OCI-LY7 (cell line): ENCODE data around the gene GLT8D2.

Experiments used
- EZH2phosphoT487 ChIP-seq: fragments of 200-600 bp; sonication (generic); IDR thresholded peaks from 2 replicates; pipeline ENCODE4 v1.6.1; 2018; ENCODE audit warnings: low read depth, borderline replicate concordance, mild to moderate bottlenecking, mixed run types, antibody characterized with exemption, low read length, moderate library complexity, mixed read lengths
- TF ChIP-seq, protein P1 (sequence below): fragments of 200-600 bp; sonication (generic); conservative IDR thresholded peaks from 2 replicates; pipeline ENCODE4 v1.5.1; 2014; ENCODE audit warnings: mild to moderate bottlenecking, antibody characterized with exemption, low read length, moderate library complexity, mixed read lengths

DNA sequence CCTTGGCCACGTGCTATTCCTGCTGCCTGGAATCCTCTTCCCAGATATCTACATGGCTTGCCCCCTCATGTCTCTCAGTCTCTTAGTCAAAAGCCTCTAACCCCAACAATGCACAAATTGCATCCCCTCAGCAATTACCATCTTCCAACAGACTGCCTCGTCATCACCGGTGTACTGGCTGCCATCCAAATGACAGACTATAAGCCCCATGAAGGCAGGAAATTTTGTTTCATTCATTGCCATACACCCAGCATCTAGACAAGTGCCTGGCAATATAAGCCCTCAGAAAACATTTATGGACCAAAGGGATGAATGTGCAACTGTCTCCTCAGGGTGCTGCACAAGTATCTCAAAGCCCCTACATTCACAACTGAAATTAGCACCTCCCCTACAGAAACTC, 5.8 kb downstream of the GLT8D2 start:
- TF ChIP-seq, protein P1, sequence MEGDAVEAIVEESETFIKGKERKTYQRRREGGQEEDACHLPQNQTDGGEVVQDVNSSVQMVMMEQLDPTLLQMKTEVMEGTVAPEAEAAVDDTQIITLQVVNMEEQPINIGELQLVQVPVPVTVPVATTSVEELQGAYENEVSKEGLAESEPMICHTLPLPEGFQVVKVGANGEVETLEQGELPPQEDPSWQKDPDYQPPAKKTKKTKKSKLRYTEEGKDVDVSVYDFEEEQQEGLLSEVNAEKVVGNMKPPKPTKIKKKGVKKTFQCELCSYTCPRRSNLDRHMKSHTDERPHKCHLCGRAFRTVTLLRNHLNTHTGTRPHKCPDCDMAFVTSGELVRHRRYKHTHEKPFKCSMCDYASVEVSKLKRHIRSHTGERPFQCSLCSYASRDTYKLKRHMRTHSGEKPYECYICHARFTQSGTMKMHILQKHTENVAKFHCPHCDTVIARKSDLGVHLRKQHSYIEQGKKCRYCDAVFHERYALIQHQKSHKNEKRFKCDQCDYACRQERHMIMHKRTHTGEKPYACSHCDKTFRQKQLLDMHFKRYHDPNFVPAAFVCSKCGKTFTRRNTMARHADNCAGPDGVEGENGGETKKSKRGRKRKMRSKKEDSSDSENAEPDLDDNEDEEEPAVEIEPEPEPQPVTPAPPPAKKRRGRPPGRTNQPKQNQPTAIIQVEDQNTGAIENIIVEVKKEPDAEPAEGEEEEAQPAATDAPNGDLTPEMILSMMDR: no peak
- TF ChIP-seq EZH2phosphoT487: no peak
